Upper lobe of right lung (tissue), 1 donor: ENCODE measurements around the gene SLC38A3. TPM values are rescaled to one million over a fixed set of nuclear protein-coding genes. Genes with fewer than 3 reads are reported as not detected.

Source experiments
- ATAC-seq: fragments of 200-7000 bp; cut with Tn5 transposase; one replicate; pipeline ENCODE4 v1.9.1; 2020; ENCODE audit warnings: mild to moderate bottlenecking, moderate library complexity
- DNase-seq: peaks from one replicate; pipeline ENCODE4 v3.0.0-alpha.2; 2020
- H3K27ac ChIP-seq: fragments of 200-600 bp; one replicate; pipeline ENCODE4 v1.8.0; 2022
- H3K27me3 ChIP-seq: fragments of 200-600 bp; one replicate; pipeline ENCODE4 v1.8.0; 2022; ENCODE audit warnings: mild to moderate bottlenecking
- H3K36me3 ChIP-seq: fragments of 200-600 bp; one replicate; pipeline ENCODE4 v1.8.0; 2022
- H3K4me1 ChIP-seq: fragments of 200-600 bp; one replicate; pipeline ENCODE4 v1.8.0; 2022
- H3K4me3 ChIP-seq: fragments of 200-600 bp; one replicate; pipeline ENCODE4 v1.8.0; 2022; ENCODE audit warnings: mild to moderate bottlenecking
- H3K9me3 ChIP-seq: fragments of 200-600 bp; one replicate; pipeline ENCODE4 v1.8.0; 2022
- CTCF ChIP-seq: fragments of 200-600 bp; IDR thresholded peaks from one replicate; pipeline ENCODE4 v1.8.0; 2022; ENCODE audit warnings: antibody characterized with exemption
- intact Hi-C: fragments of 100-400 bp; cut with DNase I; formaldehyde crosslinking; loops from one replicate; pipeline ENCODE4 v1.11.0; 2022
- total RNA-seq: library from RNA; stranded (reverse); fragmentation: NEBNext Ultra II Directional; extraction: Animal tissue kit (Norgen Biotek cat#: 25700); gene quantifications from one replicate; pipeline ENCODE4 v1.2.1, GENCODE V29; 2021
- donor health status: DM: no; HTN: yes; CAD: no; lungs with severe emphysema.

SLC38A3 gene
- total RNA-seq, 1 donor from 2014 or later = not detected

GRCh38 chr3:50249457-50249856 is 44.4 kb downstream of the SLC38A3 start:
- H3K9me3 ChIP-seq = no peaks in the 10 kb centered on the region
- H3K4me3 ChIP-seq = no peak overlapping the region
- H3K4me1 ChIP-seq = peaks cover 87% of the 10 kb centered on the region
- DNase-seq (no peak), ATAC-seq (no peak)
- H3K27me3 ChIP-seq = no peaks in the 10 kb centered on the region
- TF ChIP-seq CTCF = no peak
- H3K27ac ChIP-seq = peak overlapping the region; percentile 85
- H3K36me3 ChIP-seq = peaks cover 38% of the 10 kb centered on the region
- intact Hi-C loops = no loop called here

GRCh38 chr3:50250514-50250913 is 45.4 kb downstream of the SLC38A3 start:
- intact Hi-C loops = no loop called here
- DNase-seq = no peak
- H3K36me3 ChIP-seq = peaks cover 46% of the 10 kb centered on the region
- no peak for ATAC-seq
- H3K4me3 ChIP-seq = no peak overlapping the region
- TF ChIP-seq CTCF = no peak
- peaks cover 81% of the 10 kb centered on the region for H3K4me1 ChIP-seq
- no peaks in the 10 kb centered on the region for H3K9me3 ChIP-seq
- peak overlapping the region; percentile 85 for H3K27ac ChIP-seq
- no peaks in the 10 kb centered on the region for H3K27me3 ChIP-seq

GRCh38 chr3:50251220-50251619 is 46.1 kb downstream of the SLC38A3 start:
- H3K9me3 ChIP-seq = no peaks in the 10 kb centered on the region
- no peak for DNase-seq
- intact Hi-C loops = no loop called here
- peaks cover 54% of the 10 kb centered on the region for H3K36me3 ChIP-seq
- ATAC-seq = no peak
- peak overlapping the region; percentile 85 for H3K27ac ChIP-seq
- no peak overlapping the region for H3K4me3 ChIP-seq
- peaks cover 74% of the 10 kb centered on the region for H3K4me1 ChIP-seq
- no peak for TF ChIP-seq CTCF
- H3K27me3 ChIP-seq = no peaks in the 10 kb centered on the region

DNA sequence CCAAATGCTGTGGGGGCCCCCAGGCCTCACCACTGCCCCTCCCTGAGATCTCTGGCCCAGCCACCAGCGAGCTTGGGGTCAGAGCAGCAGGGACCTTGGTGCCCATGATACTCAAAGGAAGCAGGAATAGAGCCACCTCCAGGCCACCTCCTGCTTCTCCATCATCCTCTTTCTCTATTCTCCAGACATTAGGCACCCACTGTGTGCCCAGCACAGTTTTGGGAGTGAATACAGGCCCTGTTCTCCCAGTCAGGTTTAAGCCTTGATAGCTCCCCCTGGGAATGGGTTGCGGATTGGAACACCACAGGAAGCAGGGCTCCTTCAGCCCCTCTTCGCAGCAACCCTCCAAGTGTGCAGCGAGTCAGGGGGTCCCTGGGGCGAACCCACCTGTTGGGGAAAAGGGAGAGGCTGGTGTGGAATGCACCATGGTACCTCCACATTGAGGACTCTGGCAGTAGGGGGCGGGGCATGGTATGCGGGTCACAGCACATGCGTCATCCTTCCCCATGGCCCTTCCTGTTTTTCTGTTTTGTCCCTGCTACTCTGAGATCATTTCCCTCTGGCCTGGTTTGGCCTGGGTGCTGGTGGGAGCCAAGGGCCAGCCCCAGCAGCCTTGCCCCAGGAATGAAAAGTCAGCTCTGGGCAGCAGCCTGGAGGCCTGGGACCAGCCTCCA is 49.6 kb downstream of the SLC38A3 start:
- DNase-seq (peak; percentile 81), ATAC-seq (peak; percentile 75)
- Histone ChIP-seq H3K4me3 (no peak overlapping the region), H3K27ac (peak overlapping the region; percentile 82), H3K4me1 (peaks cover 47% of the 10 kb centered on the region), H3K36me3 (peaks cover 78% of the 10 kb centered on the region), H3K27me3 (no peaks in the 10 kb centered on the region), H3K9me3 (no peaks in the 10 kb centered on the region)
- intact Hi-C loops = no loop called here
- TF ChIP-seq CTCF = no peak

GRCh38 chr3:50255251-50255615 is 50.2 kb downstream of the SLC38A3 start:
- Histone ChIP-seq H3K27ac (peak overlapping the region; percentile 82), H3K36me3 (peaks cover 78% of the 10 kb centered on the region), H3K27me3 (no peaks in the 10 kb centered on the region), H3K4me1 (peaks cover 44% of the 10 kb centered on the region), H3K4me3 (no peak overlapping the region), H3K9me3 (no peaks in the 10 kb centered on the region)
- TF ChIP-seq CTCF = no peak
- ATAC-seq = no peak
- intact Hi-C loops = no loop called here
- DNase-seq = no peak
